Cardiac muscle cell (in vitro differentiated cells and primary cell): Measurements from ENCODE around the gene SCN4A. TPM values are rescaled to one million over a fixed set of nuclear protein-coding genes. Genes with fewer than 3 reads are reported as not detected.
"Not testable (repeated sequence)": the region's sequence is repeated elsewhere in the genome, so short reads cannot be mapped to it uniquely, and the experiment has no call there.

Source experiments
- DNase-seq, 2 donors: peaks; one replicate each; pipeline versions ENCODE4 v3.0.0 to v3.0.0-alpha.2; 2010 to 2017; ENCODE audit warnings: low read depth in 1 of 2, low spot score in 1 of 2
- H3K27ac ChIP-seq: fragments of 200-600 bp; sonication (generic); 2 replicates; pipeline ENCODE4 v1.5.1; 2016
- H3K27me3 ChIP-seq: fragments of 200-600 bp; sonication (generic); 2 replicates; pipeline ENCODE4 v1.6.0; 2016; ENCODE audit warnings: control low read depth
- H3K36me3 ChIP-seq: fragments of 200-600 bp; sonication (generic); 2 replicates; pipeline ENCODE4 v1.5.1; 2016; ENCODE audit warnings: control low read depth
- H3K4me1 ChIP-seq: fragments of 200-600 bp; sonication (generic); 2 replicates; pipeline ENCODE4 v1.8.1; 2017; ENCODE audit warnings: low read depth, mild to moderate bottlenecking, mixed run types
- H3K4me3 ChIP-seq: fragments of 200-600 bp; sonication (generic); 2 replicates; pipeline ENCODE4 v1.5.1; 2016; ENCODE audit warnings: mild to moderate bottlenecking
- H3K9me3 ChIP-seq: fragments of 200-600 bp; sonication (generic); 2 replicates; pipeline ENCODE4 v1.5.1; 2017; ENCODE audit warnings: low read depth, mild to moderate bottlenecking, control low read depth
- CTCF ChIP-seq: IDR thresholded peaks from 2 replicates; pipeline ENCODE4 v1.5.1; 2012; ENCODE audit warnings: low read depth, mild to moderate bottlenecking, low read length
- polyA plus RNA-seq: library from polyadenylated mRNA; unstranded; fragments of >200 nt; fragmentation: Nextera tagmentation; extraction: Ambion mirVana; gene quantifications from 2 replicates; pipeline ENCODE4 v1.2.1, GENCODE V29; 2016
- total RNA-seq: library from RNA; depleted of rRNA; stranded (reverse); fragments of >200 nt; gene quantifications from 2 replicates; pipeline ENCODE4 v1.2.3, GENCODE V29; 2016

The SCN4A gene
- total and polyA plus RNA-seq, 2 experiments from 2014 or later, result 0.63 TPM; not detected in 1

GRCh38 chr17:63904796-63905195 lies 67.9 kb downstream of the SCN4A start:
- not testable (repeated sequence) for H3K4me1 ChIP-seq, H3K27ac ChIP-seq, H3K4me3 ChIP-seq

DNA sequence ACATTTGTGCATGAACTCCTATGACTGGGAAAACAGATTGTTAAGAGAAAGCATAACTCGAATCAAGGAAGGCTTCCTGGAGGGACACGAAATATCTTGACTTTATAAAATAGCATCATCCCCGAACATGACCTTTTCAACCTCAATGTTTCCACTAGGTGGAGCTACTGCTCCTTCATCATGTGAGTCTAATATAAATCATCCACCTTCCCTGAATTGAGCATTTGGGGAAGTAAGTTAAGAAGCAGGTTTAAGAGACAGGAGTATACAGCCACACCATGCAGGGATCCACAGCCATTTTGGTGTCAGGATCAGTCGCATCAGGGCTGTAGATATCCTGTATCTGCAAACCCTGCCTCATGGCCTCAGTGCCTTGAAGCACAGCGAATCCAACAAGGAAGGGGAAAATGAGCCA lies 68.9 kb downstream of the SCN4A start:
- peak in 1 of 2 donors; percentile 24 for DNase-seq
- H3K27me3 ChIP-seq, H3K9me3 ChIP-seq, H3K4me1 ChIP-seq, H3K27ac ChIP-seq, H3K4me3 ChIP-seq, H3K36me3 ChIP-seq: not testable (repeated sequence)
- TF ChIP-seq CTCF, result peak; percentile 33

More at GRCh38 chr17:63904796-63905195, 67.9 kb downstream of the SCN4A start:
- H3K9me3 ChIP-seq, DNase-seq, H3K27me3 ChIP-seq, H3K36me3 ChIP-seq: not testable (repeated sequence)

DNA sequence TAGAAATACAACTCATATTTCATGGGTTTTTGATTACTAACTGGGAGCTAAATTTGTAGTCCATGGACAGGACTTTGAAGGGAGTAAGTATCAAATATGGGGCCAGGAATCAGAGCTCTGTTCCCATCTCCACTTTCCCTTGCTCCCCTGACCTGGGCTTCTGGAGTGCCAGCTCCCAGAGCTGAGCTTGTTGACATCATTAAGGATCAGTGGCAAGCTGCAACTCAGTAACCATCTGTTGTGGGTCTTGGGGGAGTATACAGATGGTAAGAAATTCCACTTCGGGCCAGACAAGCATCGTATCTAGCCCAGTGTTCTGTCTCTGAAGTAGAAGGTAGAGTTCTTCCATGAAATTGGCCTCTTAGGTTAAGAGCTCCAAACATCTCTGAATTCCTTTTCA lies 70.7 kb downstream of the SCN4A start:
- H3K27ac ChIP-seq, DNase-seq, H3K4me1 ChIP-seq, H3K36me3 ChIP-seq, H3K4me3 ChIP-seq, H3K9me3 ChIP-seq, H3K27me3 ChIP-seq: not testable (repeated sequence)

GRCh38 chr17:63898899-63899798 lies 73.6 kb downstream of the SCN4A start:
- H3K4me1 ChIP-seq, H3K9me3 ChIP-seq, H3K27ac ChIP-seq, H3K27me3 ChIP-seq, H3K4me3 ChIP-seq, H3K36me3 ChIP-seq, DNase-seq: not testable (repeated sequence)

DNA sequence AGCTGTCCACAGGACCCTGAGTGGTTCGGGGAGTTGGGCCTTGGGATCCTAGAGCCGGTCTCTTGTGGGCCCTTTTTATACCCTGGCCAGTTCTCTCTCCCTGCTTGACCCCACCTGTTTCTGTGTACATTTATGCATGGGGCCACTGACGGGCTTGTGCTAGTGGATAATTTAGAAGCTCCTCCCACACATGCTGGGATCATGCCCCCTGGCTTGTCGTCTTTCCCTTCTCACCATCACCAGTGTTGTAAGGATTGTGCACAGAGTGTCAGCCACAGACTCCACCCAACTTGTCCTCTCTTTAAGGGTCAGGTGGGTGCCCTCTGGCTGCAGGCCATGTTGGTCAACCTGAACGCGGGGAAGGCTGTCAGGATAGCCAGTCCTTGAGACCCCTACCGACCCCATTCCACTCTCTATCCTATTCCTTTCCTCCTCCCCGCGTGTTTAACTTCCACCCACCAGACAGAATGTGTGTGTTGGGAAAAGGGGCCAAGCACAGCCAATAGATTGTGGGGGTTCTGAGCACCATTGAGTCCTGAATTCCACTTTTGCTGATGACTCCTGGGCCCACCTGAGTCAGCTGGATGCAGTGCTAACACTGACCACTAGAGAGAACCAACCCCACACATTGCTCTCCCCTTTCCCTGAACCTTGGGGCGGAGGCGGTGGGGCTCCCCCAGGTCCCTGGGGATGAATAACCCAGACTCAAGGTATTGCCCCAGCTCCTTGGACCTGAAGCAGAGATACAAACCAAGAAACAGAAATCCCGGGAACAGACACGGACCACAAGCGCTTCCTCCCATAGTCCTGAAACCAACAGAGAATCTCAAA lies 76.0 kb downstream of the SCN4A start, which contains the start of gene CSH1:
Gene CSH1 (minus strand): TSS at position 51 of the 831 bp plus-strand sequence. CDS start 63 bp downstream, outside the sequence.
- not testable (repeated sequence) for H3K27ac ChIP-seq, H3K36me3 ChIP-seq, H3K9me3 ChIP-seq, H3K4me3 ChIP-seq, DNase-seq, H3K4me1 ChIP-seq, H3K27me3 ChIP-seq

- DNase-seq, H3K9me3 ChIP-seq, H3K36me3 ChIP-seq, H3K4me3 ChIP-seq, H3K27ac ChIP-seq, H3K27me3 ChIP-seq, H3K4me1 ChIP-seq: not testable (repeated sequence)
Observed at GRCh38 chr17:63894821-63895220, 77.9 kb downstream of the SCN4A start.

DNA sequence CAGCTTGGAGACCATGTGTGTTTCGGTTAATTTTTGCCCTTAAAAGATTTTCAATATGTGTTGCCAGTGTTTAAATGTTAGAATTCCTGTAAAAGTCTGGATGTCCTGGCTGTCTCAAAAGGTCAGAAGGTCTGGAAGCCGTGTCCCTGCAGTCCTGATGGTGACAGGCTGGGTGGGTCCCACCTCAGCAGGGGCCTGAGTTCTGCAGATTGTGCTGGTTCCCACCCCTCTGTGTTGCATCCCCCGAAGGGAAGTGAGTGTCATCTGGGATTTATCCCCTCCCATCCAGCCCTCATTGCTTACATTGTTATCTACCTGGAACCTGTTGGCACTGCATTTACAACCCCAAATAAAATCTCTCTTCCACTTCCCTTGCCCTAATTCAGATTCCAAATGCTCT lies 78.7 kb downstream of the SCN4A start:
- H3K9me3 ChIP-seq, H3K4me1 ChIP-seq, H3K36me3 ChIP-seq, H3K4me3 ChIP-seq, H3K27me3 ChIP-seq, DNase-seq, H3K27ac ChIP-seq: not testable (repeated sequence)

DNA sequence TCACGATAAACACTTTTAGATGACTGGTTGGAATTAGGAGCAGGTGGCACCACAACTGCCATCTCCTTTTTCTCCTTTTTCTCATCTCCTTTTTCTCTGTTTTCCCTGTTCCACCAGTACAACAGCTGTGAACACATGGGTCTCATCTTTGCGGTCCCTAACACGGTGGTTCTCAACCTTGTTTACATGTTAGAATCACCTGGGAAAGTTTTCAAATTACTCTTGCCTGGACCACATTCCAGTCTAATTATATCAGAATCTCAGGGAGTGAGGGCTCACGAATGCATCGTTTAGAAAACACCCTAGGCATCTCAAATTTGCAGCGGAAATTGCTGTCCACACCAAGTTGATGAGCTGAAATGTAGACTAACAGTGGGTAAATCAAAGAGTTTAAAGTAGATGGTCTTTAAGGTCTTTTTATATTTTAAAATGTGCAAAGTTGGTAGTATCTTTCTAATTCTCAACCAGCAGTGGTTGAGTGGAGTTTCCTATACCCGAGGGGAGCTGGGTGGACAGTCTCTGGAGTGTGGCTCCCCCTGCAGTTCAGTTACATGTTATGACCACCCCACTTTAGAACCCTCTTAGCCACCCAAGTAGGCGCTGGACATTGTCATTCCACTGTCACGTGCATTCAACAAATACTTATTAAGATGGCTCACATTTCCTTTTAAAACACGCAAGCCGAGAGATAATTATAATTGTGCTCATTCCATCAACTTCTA lies 80.2 kb downstream of the SCN4A start:
- not testable (repeated sequence) for H3K36me3 ChIP-seq, H3K27ac ChIP-seq, H3K4me1 ChIP-seq, H3K27me3 ChIP-seq, H3K9me3 ChIP-seq, H3K4me3 ChIP-seq
- DNase-seq, result peak in 1 of 2 donors; percentile 33
- peak; percentile 45 for TF ChIP-seq CTCF
